ENCODE measurements around the gene DNAJC18.

GRCh38 chr5:139388198-139388821, 51.0 kb downstream of the DNAJC18 start:
- TF ChIP-seq CTCF (conservative IDR thresholded peaks at IDR 0.05; ENCODE audit: low read depth, low read length) (no peak), EZH2 (IDR thresholded peaks at IDR 0.05; ENCODE audit: low read length, unreplicated experiment) (no peak)

Data from PC-3 (cell line).